ENCODE data around the gene CEP131. TPM values are rescaled to one million over a fixed set of nuclear protein-coding genes. Genes with fewer than 3 reads are reported as not detected.
A peak's percentile ranks its signal among the peaks of the same experiment; 100 is the strongest.

The CEP131 gene
- total and polyA plus RNA-seq, 8 donors = 4.8 to 75.0 (median 12.1) TPM

GRCh38 chr17:81180836-81181810 lies 41.6 kb downstream of the CEP131 start:
- no peak for DNase-seq
- no peak for TF ChIP-seq EP300 (IDR thresholded peaks at IDR 0.05)
- no peak for TF ChIP-seq POLR2AphosphoS5 (IDR thresholded peaks at IDR 0.05)
- TF ChIP-seq, protein P1, sequence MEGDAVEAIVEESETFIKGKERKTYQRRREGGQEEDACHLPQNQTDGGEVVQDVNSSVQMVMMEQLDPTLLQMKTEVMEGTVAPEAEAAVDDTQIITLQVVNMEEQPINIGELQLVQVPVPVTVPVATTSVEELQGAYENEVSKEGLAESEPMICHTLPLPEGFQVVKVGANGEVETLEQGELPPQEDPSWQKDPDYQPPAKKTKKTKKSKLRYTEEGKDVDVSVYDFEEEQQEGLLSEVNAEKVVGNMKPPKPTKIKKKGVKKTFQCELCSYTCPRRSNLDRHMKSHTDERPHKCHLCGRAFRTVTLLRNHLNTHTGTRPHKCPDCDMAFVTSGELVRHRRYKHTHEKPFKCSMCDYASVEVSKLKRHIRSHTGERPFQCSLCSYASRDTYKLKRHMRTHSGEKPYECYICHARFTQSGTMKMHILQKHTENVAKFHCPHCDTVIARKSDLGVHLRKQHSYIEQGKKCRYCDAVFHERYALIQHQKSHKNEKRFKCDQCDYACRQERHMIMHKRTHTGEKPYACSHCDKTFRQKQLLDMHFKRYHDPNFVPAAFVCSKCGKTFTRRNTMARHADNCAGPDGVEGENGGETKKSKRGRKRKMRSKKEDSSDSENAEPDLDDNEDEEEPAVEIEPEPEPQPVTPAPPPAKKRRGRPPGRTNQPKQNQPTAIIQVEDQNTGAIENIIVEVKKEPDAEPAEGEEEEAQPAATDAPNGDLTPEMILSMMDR (IDR thresholded peaks at IDR 0.05) = no peak
- no peak for TF ChIP-seq POLR2A (IDR thresholded peaks at IDR 0.05)
- Histone ChIP-seq H3K4me1 (no peaks in the 10 kb centered on the region), H3K9me3 (no peaks in the 10 kb centered on the region), H3K27me3 (peaks cover 0 to 52% (median 0%) of the 10 kb centered on the region in 3 donors), H3K27ac (no peak overlapping the region), H3K4me3 (no peak overlapping the region), H3K36me3 (no peaks in the 10 kb centered on the region)
- 89 to 94% (median 92%) methylated on average over 42 to 49 of the region's 49 CpGs for WGBS, 5 donors
- intact Hi-C loops (cut with DNase I; ENCODE audit: low total_unique reads) = no loop called here

GRCh38 chr17:81179861-81180260 lies 42.9 kb downstream of the CEP131 start:
- WGBS, 5 donors = 70 to 86% (median 75%) methylated on average over 11 to 12 of the region's 12 CpGs
- no peak overlapping the region for H3K4me3 ChIP-seq
- peaks cover 0 to 7% (median 0%) of the 10 kb centered on the region in 4 donors for H3K9me3 ChIP-seq
- intact Hi-C loops (cut with DNase I; ENCODE audit: low total_unique reads) = no loop called here
- no peaks in the 10 kb centered on the region for H3K4me1 ChIP-seq
- TF ChIP-seq POLR2AphosphoS5 (IDR thresholded peaks at IDR 0.05) = no peak
- TF ChIP-seq EP300 (IDR thresholded peaks at IDR 0.05) = no peak
- TF ChIP-seq, protein P1 (IDR thresholded peaks at IDR 0.05) = no peak
- no peak for TF ChIP-seq POLR2A (IDR thresholded peaks at IDR 0.05)
- H3K27me3 ChIP-seq = peaks cover 0 to 52% (median 0%) of the 10 kb centered on the region in 3 donors
- no peak overlapping the region for H3K27ac ChIP-seq
- no peak for DNase-seq
- no peaks in the 10 kb centered on the region for H3K36me3 ChIP-seq

DNA sequence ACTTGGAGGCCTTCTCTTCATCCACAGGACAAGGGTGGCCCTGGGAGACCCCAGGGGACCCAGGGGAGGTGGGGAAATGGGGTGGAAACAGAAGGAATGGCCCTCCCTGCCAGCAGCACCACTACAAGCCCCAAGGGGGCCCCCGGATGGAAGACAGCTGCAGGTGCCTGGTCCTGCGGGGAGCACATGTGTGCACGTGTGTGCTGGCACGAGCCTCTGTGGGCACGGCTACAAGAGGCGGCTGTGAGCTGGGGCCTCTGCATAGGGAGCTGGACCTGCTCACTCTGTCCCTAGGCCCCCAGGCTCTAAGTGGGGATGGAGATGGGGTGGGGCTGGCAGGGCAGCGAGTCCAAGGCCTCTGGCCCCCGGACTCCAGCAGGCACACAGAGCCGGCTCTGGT lies 43.5 kb downstream of the CEP131 start:
- TF ChIP-seq POLR2A (IDR thresholded peaks at IDR 0.05) = no peak
- TF ChIP-seq, protein P1 (IDR thresholded peaks at IDR 0.05) = no peak
- TF ChIP-seq EP300 (IDR thresholded peaks at IDR 0.05) = no peak
- no peak for TF ChIP-seq POLR2AphosphoS5 (IDR thresholded peaks at IDR 0.05)
- H3K27ac ChIP-seq = no peak overlapping the region
- H3K4me3 ChIP-seq = no peak overlapping the region
- H3K9me3 ChIP-seq = peaks cover 0 to 7% (median 0%) of the 10 kb centered on the region in 4 donors
- DNase-seq = peak in 1 of 2 donors; percentile 44
- H3K36me3 ChIP-seq = no peaks in the 10 kb centered on the region
- H3K4me1 ChIP-seq = no peaks in the 10 kb centered on the region
- H3K27me3 ChIP-seq = peaks cover 0 to 46% (median 0%) of the 10 kb centered on the region in 3 donors
- 57 to 77% (median 73%) methylated on average over 8 to 9 of the region's 9 CpGs for WGBS, 5 donors
- intact Hi-C loops (cut with DNase I; ENCODE audit: low total_unique reads) = no loop called here

DNA sequence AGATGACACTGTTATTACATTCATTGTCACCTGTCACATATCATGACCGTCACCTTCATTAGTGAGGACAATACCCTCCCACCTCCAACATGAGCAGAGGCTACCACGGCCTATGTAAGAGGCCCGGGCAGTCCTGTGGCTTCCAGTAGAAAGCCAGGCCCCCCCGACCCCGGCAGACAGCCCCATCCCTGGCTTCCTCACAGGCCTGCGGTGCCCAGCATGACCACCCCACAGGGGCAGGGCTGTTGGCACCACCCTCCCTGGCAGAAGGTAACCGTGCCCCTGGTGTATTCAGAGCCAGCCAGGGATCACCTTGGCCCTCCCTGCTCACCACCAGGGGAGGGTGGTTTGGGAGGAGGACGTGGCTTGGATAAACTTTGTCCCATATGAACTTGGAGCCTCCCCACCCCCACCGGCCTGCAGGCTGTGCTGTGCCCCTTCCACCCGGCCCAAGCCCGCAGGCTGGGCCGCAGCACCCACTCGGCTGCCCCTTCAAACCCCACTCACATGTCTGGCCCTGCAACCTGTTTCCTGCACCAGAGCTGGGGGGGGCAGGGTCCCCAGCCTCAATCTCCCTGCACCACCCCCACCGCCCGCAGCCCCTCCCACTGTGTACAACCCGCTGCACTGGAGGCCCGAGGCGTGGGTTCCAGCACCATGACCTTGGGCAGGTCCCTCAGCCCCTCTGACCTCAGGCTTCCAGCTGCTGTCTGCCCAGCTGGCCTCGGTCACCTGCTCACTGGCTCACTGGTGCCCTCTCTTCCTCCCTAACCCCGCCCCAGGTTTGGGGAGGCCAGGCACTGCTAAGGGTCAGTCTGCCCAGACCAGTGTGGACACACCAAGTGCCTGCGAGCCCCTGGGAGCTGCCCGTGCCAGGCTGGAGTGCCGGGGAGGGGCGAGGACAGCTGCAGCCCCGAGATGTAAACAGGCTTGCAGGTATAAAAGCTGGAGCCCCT lies 44.4 kb downstream of the CEP131 start:
- H3K27ac ChIP-seq = no peak overlapping the region
- H3K4me3 ChIP-seq = no peak overlapping the region
- DNase-seq = no peak
- no peak for TF ChIP-seq EP300 (IDR thresholded peaks at IDR 0.05)
- no peak for TF ChIP-seq POLR2A (IDR thresholded peaks at IDR 0.05)
- TF ChIP-seq POLR2AphosphoS5 (IDR thresholded peaks at IDR 0.05) = no peak
- TF ChIP-seq, protein P1 (IDR thresholded peaks at IDR 0.05) = no peak
- H3K27me3 ChIP-seq = peaks cover 0 to 38% (median 0%) of the 10 kb centered on the region in 3 donors
- intact Hi-C loops (cut with DNase I; ENCODE audit: low total_unique reads) = no loop called here
- no peaks in the 10 kb centered on the region for H3K4me1 ChIP-seq
- peaks cover 0 to 7% (median 0%) of the 10 kb centered on the region in 4 donors for H3K9me3 ChIP-seq
- 73 to 82% (median 77%) methylated on average over 8 to 25 of the region's 25 CpGs for WGBS, 5 donors
- H3K36me3 ChIP-seq = no peaks in the 10 kb centered on the region
